Adipocyte (in vitro differentiated cells): ENCODE measurements around the gene LSAMP.
"Not testable (repeated sequence)": the region's sequence is repeated elsewhere in the genome, so short reads cannot be mapped to it uniquely, and the experiment has no call there.

Experiments used
- DNase-seq: peaks from one replicate; pipeline ENCODE4 v3.0.0-alpha.2; 2015; ENCODE audit warnings: low read depth
- H3K27me3 ChIP-seq: replicated peaks from 2 replicates; pipeline ENCODE4 v1.7.0; 2013; ENCODE audit warnings: mild to moderate bottlenecking, low read length, moderate library complexity; ENCODE audit not compliant: control insufficient read depth, insufficient read depth
- H3K36me3 ChIP-seq: 2 replicates; pipeline ENCODE4 v1.7.0; 2013; ENCODE audit warnings: low read length, mild to moderate bottlenecking, moderate library complexity; ENCODE audit not compliant: control insufficient read depth, insufficient read depth, severe bottlenecking
- H3K4me1 ChIP-seq: 2 replicates; pipeline ENCODE4 v1.7.0; 2013; ENCODE audit warnings: mild to moderate bottlenecking, low read length, moderate library complexity; ENCODE audit not compliant: control insufficient read depth, insufficient read depth
- H3K4me3 ChIP-seq: 2 replicates; pipeline ENCODE4 v1.7.0; 2013; ENCODE audit warnings: mild to moderate bottlenecking, low read length, moderate library complexity
- H3K9ac ChIP-seq: 2 replicates; pipeline ENCODE4 v1.7.0; 2013; ENCODE audit warnings: mild to moderate bottlenecking, low read length, moderate library complexity
- H3K9me3 ChIP-seq: 2 replicates; pipeline ENCODE4 v1.7.0; 2013; ENCODE audit warnings: mild to moderate bottlenecking, low read length, moderate library complexity; ENCODE audit not compliant: control insufficient read depth

LSAMP gene

GRCh38 chr3:115766587-115767482 lies 678.5 kb downstream of the LSAMP start:
- peak; percentile 52 for DNase-seq
- Histone ChIP-seq H3K4me1 (peaks cover 3% of the 10 kb centered on the region), H3K4me3 (no peak overlapping the region), H3K36me3 (no peaks in the 10 kb centered on the region), H3K27me3 (no peaks in the 10 kb centered on the region), H3K9me3 (no peaks in the 10 kb centered on the region), H3K9ac (no peak overlapping the region)

- peaks cover 3% of the 10 kb centered on the region for H3K4me1 ChIP-seq
- H3K27me3 ChIP-seq = no peaks in the 10 kb centered on the region
- no peaks in the 10 kb centered on the region for H3K36me3 ChIP-seq
- no peak for DNase-seq
- H3K9ac ChIP-seq = no peak overlapping the region
- H3K9me3 ChIP-seq = no peaks in the 10 kb centered on the region
- H3K4me3 ChIP-seq = no peak overlapping the region
Observed at GRCh38 chr3:115761927-115762305, 683.4 kb downstream of the LSAMP start.

- H3K9me3 ChIP-seq = no peaks in the 10 kb centered on the region
- no peak for DNase-seq
Observed at GRCh38 chr3:115760716-115761115, 684.6 kb downstream of the LSAMP start.

GRCh38 chr3:115758076-115758763 lies 687.1 kb downstream of the LSAMP start:
- H3K4me3 ChIP-seq = no peak overlapping the region
- no peaks in the 10 kb centered on the region for H3K4me1 ChIP-seq
- H3K27me3 ChIP-seq = no peaks in the 10 kb centered on the region
- no peaks in the 10 kb centered on the region for H3K36me3 ChIP-seq
- DNase-seq = no peak
- H3K9ac ChIP-seq = no peak overlapping the region
- no peaks in the 10 kb centered on the region for H3K9me3 ChIP-seq

More at GRCh38 chr3:115760716-115761115, 684.6 kb downstream of the LSAMP start:
- H3K4me1 ChIP-seq = no peaks in the 10 kb centered on the region
- no peak overlapping the region for H3K9ac ChIP-seq
- no peaks in the 10 kb centered on the region for H3K36me3 ChIP-seq
- H3K4me3 ChIP-seq = no peak overlapping the region
- no peaks in the 10 kb centered on the region for H3K27me3 ChIP-seq

GRCh38 chr3:115752978-115753377 lies 692.3 kb downstream of the LSAMP start:
- not testable (repeated sequence) for H3K4me3 ChIP-seq, H3K27me3 ChIP-seq, H3K9ac ChIP-seq, DNase-seq, H3K4me1 ChIP-seq, H3K9me3 ChIP-seq, H3K36me3 ChIP-seq
